Activated CD8-positive, alpha-beta memory T cell treated with anti-CD3 and anti-CD28 coated beads, Interleukin-2, amount 10 ng/mL, durations not matched to agents 7 days and 5 days (primary cell): ENCODE measurements around the gene PIRT. TPM values are rescaled to one million over a fixed set of nuclear protein-coding genes. Genes with fewer than 3 reads are reported as not detected.

Source experiments
- total RNA-seq, 2 experiments: library from RNA; stranded (reverse); gene quantifications; one replicate each; pipeline ENCODE4 v1.2.3, GENCODE V29; 2021

Gene PIRT
- total RNA-seq, 2 experiments from 2014 or later = not detected

Other genes with a start within 250 kb of the PIRT start
- gene MYH3, start 180.8 kb downstream of the PIRT start, total RNA-seq = 1 to 10 TPM; 4.1 to 4.3 TPM
- 10 to 100 TPM; 25.6 to 30.4 TPM for gene SCO1, start 140.6 kb downstream of the PIRT start, total RNA-seq
- 10 to 100 TPM in 1 of 2 experiments, 1 to 10 TPM in 1; 9.9 to 10.6 TPM for gene ADPRM, start 140.5 kb downstream of the PIRT start, total RNA-seq
- gene TMEM220, start 108.1 kb downstream of the PIRT start, total RNA-seq = under 1 TPM; 0.29 to 0.35 TPM
- gene TMEM238L, start 34.0 kb downstream of the PIRT start, total RNA-seq = not detected